Esophagus muscularis mucosa (tissue), 4 donors: ENCODE measurements around the gene KCNIP3. TPM values are rescaled to one million over a fixed set of nuclear protein-coding genes. Genes with fewer than 3 reads are reported as not detected.

Experiments used
- DNase-seq: peaks from one replicate; pipeline ENCODE4 v3.0.0-alpha.2; 2017; ENCODE audit errors: extremely low spot score
- H3K27ac ChIP-seq, 4 donors: fragments of 200-600 bp; sonication (generic); replicated peaks in 1 of 4; 1 replicate in 3 of 4; 2 replicates in 1 of 4; pipeline ENCODE4 v1.5.1; 2016 to 2019; ENCODE audit warnings: mild to moderate bottlenecking in 1 of 4
- H3K27me3 ChIP-seq, 4 donors: fragments of 200-600 bp; sonication (generic); one replicate each; pipeline versions ENCODE4 v1.5.1 to v1.6.0; 2016 to 2019
- H3K36me3 ChIP-seq, 4 donors: fragments of 200-600 bp; sonication (generic); one replicate each; pipeline ENCODE4 v1.5.1; 2016 to 2019
- H3K4me1 ChIP-seq, 4 donors: fragments of 200-600 bp; sonication (generic); one replicate each; pipeline ENCODE4 v1.5.1; 2016 to 2019
- H3K4me3 ChIP-seq, 4 donors: fragments of 200-600 bp; sonication (generic); 1 replicate in 2 of 4; 2 replicates in 2 of 4; pipeline ENCODE4 v1.5.1; 2016 to 2019; ENCODE audit warnings: mild to moderate bottlenecking in 4 of 4, moderate library complexity in 1 of 4
- H3K9me3 ChIP-seq, 4 donors: fragments of 200-600 bp; sonication (generic); 1 replicate in 3 of 4; 2 replicates in 1 of 4; pipeline ENCODE4 v1.5.1; 2016 to 2019
- CTCF ChIP-seq, 3 experiments: fragments of 200-600 bp in 2 of 3; fragments of 450-650 bp in 1 of 3; sonication (generic) in 2 of 3; IDR thresholded peaks; one replicate each; pipeline ENCODE4 v1.5.1; 2017 to 2019; ENCODE audit warnings: antibody characterized with exemption in 3 of 3, mild to moderate bottlenecking in 2 of 3, moderate library complexity in 1 of 3
- EP300 ChIP-seq: sonication (generic); formaldehyde crosslinking; IDR thresholded peaks from one replicate; pipeline ENCODE4 v1.6.1; 2017; ENCODE audit warnings: antibody characterized with exemption
- POLR2A ChIP-seq: fragments of 450-650 bp; IDR thresholded peaks from one replicate; pipeline ENCODE4 v1.6.1; 2017; ENCODE audit warnings: antibody characterized with exemption, moderate library complexity, mild to moderate bottlenecking, low read depth
- POLR2AphosphoS5 ChIP-seq, 2 donors: sonication (generic); formaldehyde crosslinking; IDR thresholded peaks; one replicate each; pipeline ENCODE4 v1.6.1; 2017; ENCODE audit warnings: antibody characterized with exemption in 2 of 2
- WGBS: methylation state at CpG from one replicate; pipeline ENCODE4 v1.1.5; 2018; 5-methylcytosine and 5-hydroxymethylcytosine counted together
- intact Hi-C: fragments of 100-400 bp; cut with DNase I; formaldehyde crosslinking; loops from one replicate; pipeline ENCODE4 v1.15.1; 2023
- total RNA-seq, 4 donors: library from RNA; depleted of rRNA; stranded (reverse); fragments of >200 nt; gene quantifications; one replicate each; pipeline versions ENCODE4 v1.1.0 to v1.2.1, GENCODE V29; 2016

KCNIP3 gene
- total RNA-seq, 4 donors from 2014 or later: 15.8 to 29.9 (median 23.0) TPM

DNA sequence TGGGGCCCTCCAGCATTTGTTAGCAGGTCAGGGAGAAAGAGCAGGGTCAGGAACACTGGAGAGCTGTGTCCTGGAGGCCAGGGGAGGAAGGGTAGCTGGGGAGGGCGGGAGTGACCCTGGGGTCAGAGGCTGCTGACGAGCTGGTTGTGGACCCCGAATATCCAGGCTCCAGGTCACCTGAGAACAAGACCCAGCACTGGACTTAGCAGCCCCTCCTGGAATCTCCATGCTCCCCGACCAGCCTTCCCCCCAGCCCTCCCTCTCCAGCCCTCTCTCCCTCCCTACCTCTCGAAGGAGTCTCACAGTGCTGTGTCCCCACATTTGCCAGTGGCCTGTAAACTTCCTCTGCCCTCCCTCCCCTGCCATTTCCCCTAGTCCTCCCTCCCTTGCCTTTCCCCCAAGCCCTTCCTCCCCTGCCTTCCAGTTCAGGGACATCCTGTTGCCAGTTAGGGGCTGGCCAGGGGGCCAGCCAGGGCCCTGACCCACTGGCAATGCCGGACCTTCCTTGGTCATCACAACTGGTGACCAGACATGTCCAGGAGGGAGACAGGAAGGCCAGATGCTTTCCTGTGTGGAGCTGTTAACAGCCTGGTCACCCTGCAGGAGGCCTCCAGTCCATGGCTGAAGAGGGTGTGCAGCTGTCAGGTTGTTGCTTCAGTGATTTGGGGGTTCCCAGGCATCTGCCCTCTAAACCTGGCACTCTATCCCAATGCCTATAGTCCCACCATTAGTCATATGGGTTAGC is 55.3 kb downstream of the KCNIP3 start:
- TF ChIP-seq POLR2A: no peak
- TF ChIP-seq CTCF (IDR thresholded peaks at IDR 0.05): no peak
- TF ChIP-seq POLR2AphosphoS5 (IDR thresholded peaks at IDR 0.05): no peak
- TF ChIP-seq EP300: no peak
- Histone ChIP-seq H3K27ac (no peak overlapping the region), H3K4me1 (peaks cover 0 to 22% (median 12%) of the 10 kb centered on the region in 4 donors), H3K9me3 (peaks cover 0 to 5% (median 0%) of the 10 kb centered on the region in 4 donors), H3K36me3 (peaks cover 0 to 3% (median 0%) of the 10 kb centered on the region in 4 donors), H3K4me3 (no peak overlapping the region), H3K27me3 (no peaks in the 10 kb centered on the region)
- intact Hi-C loops: no loop called here
- no peak for DNase-seq
- 65% methylated on average over 6 of the region's 6 CpGs for WGBS

GRCh38 chr2:95353055-95353575 is 56.0 kb downstream of the KCNIP3 start:
- DNase-seq: no peak
- Histone ChIP-seq H3K9me3 (peaks cover 0 to 5% (median 0%) of the 10 kb centered on the region in 4 donors), H3K36me3 (peaks cover 0 to 3% (median 0%) of the 10 kb centered on the region in 4 donors), H3K4me1 (peaks cover 0 to 16% (median 6%) of the 10 kb centered on the region in 4 donors), H3K4me3 (no peak overlapping the region), H3K27me3 (no peaks in the 10 kb centered on the region), H3K27ac (no peak overlapping the region)
- TF ChIP-seq CTCF (IDR thresholded peaks at IDR 0.05) (no peak), EP300 (no peak), POLR2AphosphoS5 (IDR thresholded peaks at IDR 0.05) (no peak), POLR2A (no peak)
- intact Hi-C loops: no loop called here
- 95% methylated on average over 7 of the region's 10 CpGs for WGBS

DNA sequence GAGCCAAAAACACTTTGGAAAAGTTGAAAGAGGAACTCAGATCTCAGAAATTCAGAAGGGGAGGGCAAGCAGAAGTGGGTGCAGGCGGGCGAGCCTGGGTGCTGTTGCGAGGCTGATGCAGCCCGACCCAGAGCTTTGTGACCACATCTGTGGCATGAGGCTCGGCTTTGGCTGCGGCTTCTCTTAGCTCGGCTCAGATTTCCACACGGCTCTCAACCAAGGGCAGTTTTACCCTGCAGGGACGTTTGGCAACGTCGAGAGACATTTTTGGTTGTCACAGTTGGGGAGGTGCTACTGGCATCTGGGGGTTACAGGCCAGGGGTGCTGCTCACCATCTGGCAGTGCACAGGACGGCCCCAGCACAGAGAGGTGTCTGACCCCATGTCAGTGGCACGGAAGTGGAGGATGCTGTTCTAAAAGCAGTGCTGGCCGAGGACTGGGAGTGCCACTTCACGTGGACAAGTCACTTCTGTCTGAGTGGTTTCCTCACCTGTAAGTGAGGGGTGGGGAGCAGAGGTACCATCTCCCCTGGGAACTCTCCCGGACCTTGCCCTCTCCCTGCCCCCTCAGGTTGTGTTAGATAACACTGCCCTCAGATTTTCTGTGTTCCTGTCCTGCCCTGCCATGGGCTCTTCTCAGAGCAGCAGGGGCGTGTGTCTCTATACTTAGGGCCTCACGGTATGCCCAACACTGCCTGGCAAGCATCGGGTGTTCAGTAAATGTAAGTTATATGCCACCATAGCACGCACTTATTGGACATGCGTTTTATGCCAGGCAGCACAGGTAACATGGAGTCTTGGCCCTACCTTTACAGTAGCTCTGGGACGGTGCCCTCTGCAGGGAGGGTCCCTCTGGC is 56.7 kb downstream of the KCNIP3 start:
- WGBS: 94% methylated on average over 14 of the region's 22 CpGs
- intact Hi-C loops: no loop called here

DNA sequence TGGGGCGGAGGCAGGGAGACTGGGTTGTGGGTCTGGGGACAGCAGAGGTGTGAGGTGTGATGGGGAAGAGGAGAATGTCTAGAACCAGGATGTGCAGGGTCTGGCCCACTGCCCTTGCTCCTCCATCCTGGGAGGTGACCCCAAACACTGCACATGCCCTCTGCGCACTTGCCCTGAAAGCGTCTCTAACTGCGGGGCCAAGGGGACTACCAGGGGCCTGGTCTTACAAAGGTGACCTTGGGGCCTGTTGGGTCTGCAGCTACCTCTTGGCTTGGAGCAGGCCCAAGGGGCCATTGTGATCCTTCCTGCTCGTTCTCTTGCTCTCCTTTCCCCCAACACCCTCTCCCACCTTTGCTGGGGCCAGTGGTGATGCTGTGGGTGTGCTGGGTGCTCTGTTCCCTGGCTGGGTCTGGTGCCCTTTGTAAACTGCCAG is 57.3 kb downstream of the KCNIP3 start:
- no peaks in the 10 kb centered on the region for H3K27me3 ChIP-seq
- H3K4me1 ChIP-seq: peaks cover 2 to 8% (median 7%) of the 10 kb centered on the region in 4 donors
- H3K9me3 ChIP-seq: peaks cover 0 to 5% (median 0%) of the 10 kb centered on the region in 4 donors
- peaks cover 0 to 3% (median 0%) of the 10 kb centered on the region in 4 donors for H3K36me3 ChIP-seq
- intact Hi-C loops: no loop called here
- DNase-seq: no peak
- H3K27ac ChIP-seq: no peak overlapping the region
- TF ChIP-seq CTCF (IDR thresholded peaks at IDR 0.05) (no peak), POLR2AphosphoS5 (IDR thresholded peaks at IDR 0.05) (no peak), EP300 (no peak), POLR2A (no peak)
- 91% methylated on average over 4 of the region's 5 CpGs for WGBS
- H3K4me3 ChIP-seq: no peak overlapping the region

More for the DNA sequence above, 56.7 kb downstream of the KCNIP3 start:
- Histone ChIP-seq H3K4me3 (no peak overlapping the region), H3K27me3 (no peaks in the 10 kb centered on the region), H3K27ac (no peak overlapping the region), H3K4me1 (peaks cover 0 to 8% (median under 1%) of the 10 kb centered on the region in 4 donors), H3K9me3 (peaks cover 0 to 5% (median 0%) of the 10 kb centered on the region in 4 donors), H3K36me3 (peaks cover 0 to 3% (median 0%) of the 10 kb centered on the region in 4 donors)
- DNase-seq: no peak
- TF ChIP-seq EP300 (no peak), POLR2AphosphoS5 (IDR thresholded peaks at IDR 0.05) (no peak), POLR2A (no peak), CTCF (IDR thresholded peaks at IDR 0.05) (no peak)
